CD4-positive, alpha-beta T cell treated with Interleukin-17A for 1 hour (primary cell): ENCODE measurements around the gene HNF4A.

Source experiments
- DNase-seq: peaks from one replicate; pipeline ENCODE4 v3.0.0-alpha.2; 2020

Gene HNF4A

DNA sequence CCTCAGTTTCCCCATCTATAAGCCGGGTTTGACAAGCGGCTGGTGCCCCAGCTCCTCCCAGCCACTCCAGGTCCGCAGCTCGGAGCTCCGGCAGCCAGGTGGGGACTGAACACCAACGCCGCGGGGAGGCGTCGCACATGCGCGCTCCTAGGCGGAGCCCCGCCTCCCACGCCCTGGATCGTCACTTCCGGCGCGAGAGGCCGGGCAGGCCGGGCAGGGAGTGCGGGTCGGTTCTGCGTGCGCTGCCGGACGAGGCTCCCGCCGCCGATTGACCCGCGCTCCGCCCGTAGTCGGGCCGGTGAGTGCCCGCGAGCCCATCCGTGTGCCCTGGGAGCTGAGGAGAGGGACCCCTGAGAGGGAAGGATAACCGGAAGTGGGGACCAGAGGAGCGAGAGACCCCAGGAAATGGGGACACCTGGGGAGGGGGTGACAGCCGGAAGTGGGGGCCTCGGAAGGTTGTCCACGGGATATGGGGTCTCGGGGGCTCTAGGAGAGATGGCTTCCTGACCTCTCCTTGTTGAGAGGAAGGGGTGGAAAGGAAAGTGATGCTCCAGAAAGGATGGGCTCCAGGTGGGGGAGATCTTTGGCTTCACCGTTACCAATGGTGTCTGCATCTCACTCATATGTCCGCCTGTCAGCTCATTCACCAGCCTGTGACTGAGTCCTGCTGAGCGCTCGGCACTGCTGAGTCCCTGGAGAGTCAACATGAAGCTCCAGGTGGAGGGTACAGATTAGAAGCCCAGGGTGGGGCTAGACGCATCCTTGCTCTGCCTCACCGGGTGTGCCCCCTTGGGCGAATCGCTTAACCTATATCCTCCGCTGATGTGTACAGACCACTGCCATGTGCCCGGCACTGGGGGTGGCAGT, 120.4 kb downstream of the HNF4A start, which contains the start of gene TTPAL:
Gene TTPAL (plus strand): TSS at position 181 of the 867 bp plus-strand sequence. CDS start 4,126 bp downstream, outside the sequence.
- peak; percentile 88 for DNase-seq

DNA sequence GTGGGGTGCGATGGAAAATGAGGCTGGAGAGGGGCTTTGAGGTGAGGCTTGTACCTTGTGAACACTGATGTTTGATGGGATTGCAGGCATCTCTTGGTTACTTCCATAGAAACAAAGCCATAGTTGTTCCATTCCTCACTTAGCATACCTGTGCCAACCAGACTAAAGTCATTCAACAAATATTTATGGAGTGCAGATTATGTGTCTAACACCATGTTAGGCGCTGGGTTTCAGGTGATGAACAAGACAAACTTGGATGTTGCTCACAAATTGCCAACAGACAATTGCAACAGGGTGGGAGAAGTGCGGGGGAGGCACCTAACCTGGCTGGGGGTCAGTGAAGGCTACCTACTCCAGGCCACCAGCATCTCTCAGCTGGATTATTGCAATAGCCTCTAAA, 121.7 kb downstream of the HNF4A start:
- no peak for DNase-seq

DNA sequence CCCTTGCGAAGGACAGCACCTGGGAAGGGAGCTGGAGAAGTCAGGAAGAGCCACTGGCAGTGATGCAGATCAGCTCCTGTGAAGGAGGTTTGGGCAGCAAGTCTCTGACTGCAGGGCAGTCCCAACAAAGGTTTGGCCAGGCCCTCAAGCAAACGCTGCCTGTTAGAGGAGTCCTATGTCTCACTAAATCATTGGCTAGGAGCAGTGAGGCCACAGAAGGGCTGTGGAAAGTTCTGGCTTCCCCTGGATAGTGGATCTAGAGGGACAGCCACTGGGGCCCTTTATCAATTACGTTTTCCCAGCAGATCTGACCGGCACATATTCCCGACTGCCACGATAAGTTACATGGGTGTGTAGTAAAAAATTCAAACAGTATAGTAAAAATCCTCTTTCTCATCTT, 122.7 kb downstream of the HNF4A start:
- DNase-seq, result no peak

DNA sequence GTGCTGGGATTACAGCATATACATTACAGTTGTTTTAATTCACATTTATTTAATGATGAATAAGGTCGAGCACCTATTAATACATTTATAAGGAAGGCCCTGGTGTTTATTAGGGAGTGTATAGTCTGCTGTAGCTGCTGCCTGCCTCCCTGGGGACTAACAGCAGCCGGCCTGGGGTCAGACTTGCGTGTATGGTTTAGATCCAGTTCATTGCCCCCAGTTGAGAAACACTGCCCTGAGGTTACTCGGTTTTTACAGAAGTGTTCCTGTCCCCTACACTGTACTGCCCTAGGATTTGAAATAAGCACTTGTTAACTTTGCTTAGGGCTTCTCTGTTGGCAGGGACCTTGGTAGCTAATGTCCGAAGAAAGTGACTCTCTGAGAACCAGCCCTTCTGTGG, 124.1 kb downstream of the HNF4A start:
- DNase-seq, result no peak

DNA sequence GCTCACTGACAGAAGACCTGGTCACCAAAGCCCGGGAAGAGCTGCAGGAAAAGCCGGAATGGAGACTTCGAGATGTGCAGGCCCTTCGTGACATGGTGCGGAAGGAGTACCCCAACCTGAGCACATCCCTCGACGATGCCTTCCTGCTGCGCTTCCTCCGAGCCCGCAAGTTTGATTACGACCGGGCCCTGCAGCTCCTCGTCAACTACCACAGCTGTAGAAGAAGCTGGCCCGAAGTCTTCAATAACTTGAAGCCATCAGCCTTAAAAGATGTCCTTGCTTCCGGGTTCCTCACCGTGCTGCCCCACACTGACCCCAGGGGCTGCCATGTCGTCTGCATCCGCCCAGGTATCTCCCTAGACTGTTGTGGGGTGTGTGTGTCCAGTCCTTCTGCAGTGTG, 124.6 kb downstream of the HNF4A start:
- no peak for DNase-seq

DNA sequence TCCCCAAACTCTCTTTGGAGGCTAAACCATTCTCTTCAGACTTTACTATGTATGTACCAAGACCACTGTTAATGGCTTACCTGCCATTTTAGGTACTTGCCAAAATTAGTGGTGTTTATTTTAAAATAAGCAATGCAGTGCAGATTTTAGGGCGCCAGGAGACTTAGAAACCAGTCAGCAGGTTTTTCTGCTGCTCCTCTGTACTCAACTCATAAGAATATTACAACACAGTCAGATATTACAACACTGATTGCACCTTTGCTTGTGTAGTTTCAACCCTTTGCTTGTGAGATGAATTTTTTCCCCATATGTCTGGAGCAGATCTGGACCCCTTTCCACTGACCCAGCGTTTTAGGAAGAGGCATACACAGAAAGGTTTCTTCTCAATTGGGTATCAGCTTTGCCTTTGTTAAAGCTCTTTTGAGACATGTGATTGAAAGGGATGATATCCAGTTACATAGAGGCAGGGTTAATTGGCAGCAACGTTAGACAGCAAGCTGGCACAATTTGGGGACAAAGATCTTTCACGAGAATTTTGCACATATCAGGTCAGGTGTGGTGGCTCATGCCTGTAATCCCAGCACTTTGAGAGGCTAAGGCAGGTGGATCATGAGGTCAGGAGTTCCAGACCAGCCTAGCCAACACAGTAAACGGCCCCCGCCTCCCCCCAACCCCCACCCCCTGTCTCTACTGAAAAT, 126.4 kb downstream of the HNF4A start:
- DNase-seq, result no peak

DNA sequence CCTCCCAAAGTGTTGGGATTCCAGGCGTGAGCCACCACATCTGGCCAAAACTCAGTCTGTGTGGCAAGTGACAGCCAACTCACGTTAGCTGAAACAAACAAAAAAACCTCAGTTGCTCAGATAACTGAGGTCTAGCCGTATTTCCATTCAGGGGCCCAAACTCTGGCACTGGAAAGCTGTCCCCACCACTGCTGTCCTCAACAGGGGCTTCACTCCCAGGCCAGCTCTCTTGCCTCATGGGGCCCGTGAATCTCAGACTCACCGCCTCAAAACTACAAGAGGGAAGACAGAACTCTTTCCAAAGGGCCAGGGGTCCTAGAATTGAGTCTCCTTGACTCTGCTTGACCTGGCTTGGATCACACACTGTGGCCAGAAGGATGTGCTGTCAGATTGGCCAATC, 127.6 kb downstream of the HNF4A start:
- no peak for DNase-seq
